SK-N-SH (cell line): ENCODE results near the gene PSMG4.

Experiments
- JUND ChIP-seq: IDR thresholded peaks from 2 replicates; pipeline ENCODE4 v1.4.0; 2012
- RAD21 ChIP-seq: IDR thresholded peaks from 2 replicates; pipeline ENCODE4 v1.6.1; 2012; ENCODE audit warnings: mild to moderate bottlenecking, low read length
- RCOR1 ChIP-seq: fragments of 150-350 bp; IDR thresholded peaks from 2 replicates; pipeline ENCODE4 v1.6.1; 2017; ENCODE audit warnings: antibody characterized with exemption, low read length
- REST ChIP-seq: IDR thresholded peaks from 2 replicates; pipeline ENCODE4 v1.6.1; 2012; ENCODE audit warnings: mild to moderate bottlenecking, low read depth, low read length, moderate library complexity
- SMC3 ChIP-seq: IDR thresholded peaks from 2 replicates; pipeline ENCODE4 v1.6.1; 2012; ENCODE audit warnings: low read depth, low read length, improper control_type of control experiment
- TCF12 ChIP-seq: IDR thresholded peaks from 2 replicates; pipeline ENCODE4 v1.4.0; 2012
- USF2 ChIP-seq: fragments of 150-350 bp; IDR thresholded peaks from 2 replicates; pipeline ENCODE4 v1.6.1; 2017; ENCODE audit warnings: antibody characterized with exemption, low read length, low read depth, borderline replicate concordance
- TF ChIP-seq, protein P1 (sequence below): IDR thresholded peaks from 2 replicates; pipeline ENCODE4 v1.4.0; 2012; ENCODE audit warnings: low read depth, borderline replicate concordance
- TF ChIP-seq, protein P2 (sequence below): fragments of 200-600 bp; sonication (generic); IDR thresholded peaks from 2 replicates; pipeline ENCODE4 v1.6.1; 2017; ENCODE audit warnings: antibody characterized with exemption, mild to moderate bottlenecking, moderate library complexity

- TF ChIP-seq, protein P1, sequence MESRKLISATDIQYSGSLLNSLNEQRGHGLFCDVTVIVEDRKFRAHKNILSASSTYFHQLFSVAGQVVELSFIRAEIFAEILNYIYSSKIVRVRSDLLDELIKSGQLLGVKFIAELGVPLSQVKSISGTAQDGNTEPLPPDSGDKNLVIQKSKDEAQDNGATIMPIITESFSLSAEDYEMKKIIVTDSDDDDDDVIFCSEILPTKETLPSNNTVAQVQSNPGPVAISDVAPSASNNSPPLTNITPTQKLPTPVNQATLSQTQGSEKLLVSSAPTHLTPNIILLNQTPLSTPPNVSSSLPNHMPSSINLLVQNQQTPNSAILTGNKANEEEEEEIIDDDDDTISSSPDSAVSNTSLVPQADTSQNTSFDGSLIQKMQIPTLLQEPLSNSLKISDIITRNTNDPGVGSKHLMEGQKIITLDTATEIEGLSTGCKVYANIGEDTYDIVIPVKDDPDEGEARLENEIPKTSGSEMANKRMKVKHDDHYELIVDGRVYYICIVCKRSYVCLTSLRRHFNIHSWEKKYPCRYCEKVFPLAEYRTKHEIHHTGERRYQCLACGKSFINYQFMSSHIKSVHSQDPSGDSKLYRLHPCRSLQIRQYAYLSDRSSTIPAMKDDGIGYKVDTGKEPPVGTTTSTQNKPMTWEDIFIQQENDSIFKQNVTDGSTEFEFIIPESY: no peak
- TF ChIP-seq, protein P2, sequence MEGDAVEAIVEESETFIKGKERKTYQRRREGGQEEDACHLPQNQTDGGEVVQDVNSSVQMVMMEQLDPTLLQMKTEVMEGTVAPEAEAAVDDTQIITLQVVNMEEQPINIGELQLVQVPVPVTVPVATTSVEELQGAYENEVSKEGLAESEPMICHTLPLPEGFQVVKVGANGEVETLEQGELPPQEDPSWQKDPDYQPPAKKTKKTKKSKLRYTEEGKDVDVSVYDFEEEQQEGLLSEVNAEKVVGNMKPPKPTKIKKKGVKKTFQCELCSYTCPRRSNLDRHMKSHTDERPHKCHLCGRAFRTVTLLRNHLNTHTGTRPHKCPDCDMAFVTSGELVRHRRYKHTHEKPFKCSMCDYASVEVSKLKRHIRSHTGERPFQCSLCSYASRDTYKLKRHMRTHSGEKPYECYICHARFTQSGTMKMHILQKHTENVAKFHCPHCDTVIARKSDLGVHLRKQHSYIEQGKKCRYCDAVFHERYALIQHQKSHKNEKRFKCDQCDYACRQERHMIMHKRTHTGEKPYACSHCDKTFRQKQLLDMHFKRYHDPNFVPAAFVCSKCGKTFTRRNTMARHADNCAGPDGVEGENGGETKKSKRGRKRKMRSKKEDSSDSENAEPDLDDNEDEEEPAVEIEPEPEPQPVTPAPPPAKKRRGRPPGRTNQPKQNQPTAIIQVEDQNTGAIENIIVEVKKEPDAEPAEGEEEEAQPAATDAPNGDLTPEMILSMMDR: no peak
- TF ChIP-seq SMC3 (no peak), RCOR1 (no peak), TCF12 (no peak), JUND (no peak), REST (no peak), RAD21 (no peak), USF2 (no peak)
Observed at GRCh38 chr6:3304500-3305215, 45.9 kb downstream of the PSMG4 start.
